Sigmoid colon (tissue), 4 donors: ENCODE results near the gene TRIP11.

Experiments used
- EP300 ChIP-seq, 4 donors: sonication (generic); formaldehyde crosslinking; IDR thresholded peaks; one replicate each; pipeline ENCODE4 v1.6.1; 2017; ENCODE audit warnings: antibody characterized with exemption in 4 of 4
- TF ChIP-seq, protein P1 (sequence below), 4 experiments: fragments of 450-650 bp in 3 of 4; fragments of 200-600 bp in 1 of 4; IDR thresholded peaks; one replicate each; pipeline ENCODE4 v1.5.1; 2016 to 2019; ENCODE audit warnings: antibody characterized with exemption in 4 of 4, mild to moderate bottlenecking in 3 of 4, moderate library complexity in 2 of 4

DNA sequence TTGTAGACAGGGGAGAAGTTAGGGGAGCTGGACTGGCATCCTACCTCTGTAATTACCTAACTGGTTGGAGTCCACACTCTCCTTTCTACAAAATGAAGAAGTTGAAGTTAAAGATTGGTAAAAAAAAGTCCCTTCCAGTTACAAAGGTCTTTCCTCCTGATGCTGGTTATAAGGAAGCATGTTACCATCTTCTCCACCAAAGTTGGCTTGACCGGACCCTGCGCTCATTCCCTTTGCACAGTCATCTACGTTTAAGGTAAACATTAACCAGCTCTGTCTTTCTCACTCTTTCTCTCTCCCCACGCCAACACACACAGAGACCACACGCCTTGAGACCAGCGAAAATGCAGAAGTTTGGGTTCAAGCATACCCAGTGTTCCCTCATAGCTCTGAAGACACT, 104.3 kb downstream of the TRIP11 start:
- no peak for TF ChIP-seq EP300 (IDR thresholded peaks at IDR 0.05)
- TF ChIP-seq, protein P1, sequence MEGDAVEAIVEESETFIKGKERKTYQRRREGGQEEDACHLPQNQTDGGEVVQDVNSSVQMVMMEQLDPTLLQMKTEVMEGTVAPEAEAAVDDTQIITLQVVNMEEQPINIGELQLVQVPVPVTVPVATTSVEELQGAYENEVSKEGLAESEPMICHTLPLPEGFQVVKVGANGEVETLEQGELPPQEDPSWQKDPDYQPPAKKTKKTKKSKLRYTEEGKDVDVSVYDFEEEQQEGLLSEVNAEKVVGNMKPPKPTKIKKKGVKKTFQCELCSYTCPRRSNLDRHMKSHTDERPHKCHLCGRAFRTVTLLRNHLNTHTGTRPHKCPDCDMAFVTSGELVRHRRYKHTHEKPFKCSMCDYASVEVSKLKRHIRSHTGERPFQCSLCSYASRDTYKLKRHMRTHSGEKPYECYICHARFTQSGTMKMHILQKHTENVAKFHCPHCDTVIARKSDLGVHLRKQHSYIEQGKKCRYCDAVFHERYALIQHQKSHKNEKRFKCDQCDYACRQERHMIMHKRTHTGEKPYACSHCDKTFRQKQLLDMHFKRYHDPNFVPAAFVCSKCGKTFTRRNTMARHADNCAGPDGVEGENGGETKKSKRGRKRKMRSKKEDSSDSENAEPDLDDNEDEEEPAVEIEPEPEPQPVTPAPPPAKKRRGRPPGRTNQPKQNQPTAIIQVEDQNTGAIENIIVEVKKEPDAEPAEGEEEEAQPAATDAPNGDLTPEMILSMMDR (IDR thresholded peaks at IDR 0.05): no peak
